ENCODE data around the gene NR6A1.

NR6A1 gene

GRCh38 chr9:124557895-124558294, 213.2 kb downstream of the NR6A1 start:
- DNase-seq, result no peak

DNA sequence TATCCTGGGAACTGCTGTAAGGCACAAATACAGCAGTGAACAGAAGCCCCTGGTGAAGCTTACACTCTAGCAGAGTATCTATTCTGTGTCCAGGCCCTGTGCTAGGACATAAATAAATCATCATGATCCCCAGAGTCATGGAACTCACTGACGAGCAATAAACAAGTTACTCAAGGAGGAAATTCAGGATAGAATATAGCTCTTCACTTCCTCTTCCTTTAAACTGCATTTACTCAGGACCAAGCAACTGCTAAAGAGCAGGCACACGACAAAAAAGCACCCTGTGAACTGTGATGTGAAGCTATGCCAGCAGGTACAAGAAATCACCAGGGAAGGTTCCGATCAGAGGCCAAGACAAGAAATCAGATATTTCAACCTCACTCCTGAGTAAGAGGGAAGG, 216.1 kb downstream of the NR6A1 start:
- no peak for DNase-seq

GRCh38 chr9:124553738-124554137, 217.4 kb downstream of the NR6A1 start:
- DNase-seq, result no peak

- DNase-seq, result no peak
Measured at GRCh38 chr9:124552273-124552605, 218.9 kb downstream of the NR6A1 start.

- DNase-seq, result peak; percentile 67
Measured at GRCh38 chr9:124551472-124552272, 219.4 kb downstream of the NR6A1 start.

- no peak for DNase-seq
Measured at GRCh38 chr9:124550072-124550471, 221.0 kb downstream of the NR6A1 start.

DNA sequence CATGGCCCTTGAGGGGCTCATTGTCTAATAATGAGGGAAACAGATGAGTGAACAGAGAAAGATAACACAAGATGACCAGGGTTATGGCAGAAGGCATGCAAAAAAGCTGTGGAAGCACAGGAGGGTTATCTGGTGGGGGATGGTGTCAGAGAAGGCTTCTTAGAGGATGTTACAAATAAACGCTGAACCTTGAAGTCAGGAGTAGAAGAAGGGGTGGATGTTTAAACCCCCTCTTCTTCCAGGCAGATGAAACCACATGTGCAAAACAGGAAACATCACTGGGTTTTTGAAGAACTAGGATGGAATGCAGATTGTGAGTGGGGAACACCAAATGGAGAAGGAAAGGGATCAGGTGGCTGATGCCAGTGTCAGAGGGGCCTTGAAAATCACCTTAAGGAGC, 222.1 kb downstream of the NR6A1 start:
- DNase-seq, result no peak

DNA sequence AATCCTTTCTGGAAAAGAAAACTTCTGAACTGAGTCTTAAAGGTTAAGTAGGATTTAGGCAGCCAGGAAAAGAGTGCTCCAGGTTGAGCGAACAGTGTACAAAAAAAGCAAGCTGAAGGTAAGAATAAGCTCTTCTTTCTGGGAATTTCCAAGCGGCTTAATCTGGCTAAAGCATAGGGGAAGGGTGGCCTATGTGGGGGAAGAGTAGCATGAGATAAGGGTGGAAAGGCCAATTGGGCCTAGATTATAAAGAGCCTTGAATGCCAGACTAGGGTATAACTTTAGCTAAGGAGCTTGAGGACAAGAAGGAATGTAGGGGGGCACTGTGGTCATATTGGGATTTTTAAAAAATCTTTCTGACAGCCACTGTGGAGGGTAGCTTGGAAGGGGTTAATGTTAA, 226.6 kb downstream of the NR6A1 start:
- DNase-seq, result no peak

- DNase-seq, result no peak
Measured at GRCh38 chr9:124541824-124542223, 229.3 kb downstream of the NR6A1 start.

GRCh38 chr9:124537926-124538325, 233.2 kb downstream of the NR6A1 start:
- DNase-seq, result no peak

GRCh38 chr9:124535846-124536245, 235.3 kb downstream of the NR6A1 start:
- no peak for DNase-seq

DNA sequence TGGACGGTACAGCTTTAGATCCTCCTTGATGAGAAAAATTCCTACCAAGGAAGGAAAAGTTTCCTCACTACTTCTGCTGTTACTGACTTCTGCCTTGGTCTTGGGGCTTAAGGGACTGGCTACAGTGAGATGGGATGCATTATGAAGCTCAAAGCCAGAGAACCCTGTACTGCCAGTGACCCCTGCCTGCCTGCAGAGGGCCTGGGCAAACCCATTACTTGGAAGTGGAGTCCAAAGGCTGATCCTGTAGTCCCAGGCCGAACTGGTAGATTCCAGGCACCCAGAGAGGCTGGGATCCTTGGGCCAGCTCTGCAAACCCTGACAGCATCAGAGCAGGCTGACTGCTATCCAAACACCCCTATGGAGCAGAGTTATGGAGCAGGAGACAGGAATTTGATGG, 238.2 kb downstream of the NR6A1 start:
- DNase-seq, result no peak

GRCh38 chr9:124531115-124531514, 240.0 kb downstream of the NR6A1 start:
- DNase-seq, result no peak

DNA sequence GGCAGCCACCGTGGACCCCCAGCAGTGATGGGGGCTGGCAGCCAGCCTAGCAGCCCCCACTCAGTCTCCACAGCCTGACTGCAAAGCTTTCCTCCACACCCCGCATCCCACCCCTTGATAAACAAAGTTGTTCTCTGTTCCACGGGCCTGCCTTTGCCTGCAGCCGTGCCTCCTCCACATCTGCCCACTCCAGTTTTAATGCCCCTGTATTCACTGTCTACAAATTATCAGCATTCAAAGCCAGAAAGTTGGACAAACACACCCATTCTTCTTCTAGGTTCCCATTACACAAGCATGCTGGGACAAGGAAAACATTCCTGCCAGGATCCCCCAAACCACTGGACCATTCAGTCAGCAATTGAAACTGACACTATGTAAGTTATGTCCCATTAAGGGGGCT, 240.9 kb downstream of the NR6A1 start:
- DNase-seq, result no peak

GRCh38 chr9:124527781-124528180, 243.3 kb downstream of the NR6A1 start:
- DNase-seq, result no peak

- no peak for DNase-seq
Measured at GRCh38 chr9:124526174-124526573, 244.9 kb downstream of the NR6A1 start.

GRCh38 chr9:124522121-124523098, 248.7 kb downstream of the NR6A1 start:
- no peak for DNase-seq

- DNase-seq, result no peak
Measured at GRCh38 chr9:124521142-124521541, 250.0 kb downstream of the NR6A1 start.

- no peak for DNase-seq
Measured at GRCh38 chr9:124520206-124520596, 250.9 kb downstream of the NR6A1 start.

DNA sequence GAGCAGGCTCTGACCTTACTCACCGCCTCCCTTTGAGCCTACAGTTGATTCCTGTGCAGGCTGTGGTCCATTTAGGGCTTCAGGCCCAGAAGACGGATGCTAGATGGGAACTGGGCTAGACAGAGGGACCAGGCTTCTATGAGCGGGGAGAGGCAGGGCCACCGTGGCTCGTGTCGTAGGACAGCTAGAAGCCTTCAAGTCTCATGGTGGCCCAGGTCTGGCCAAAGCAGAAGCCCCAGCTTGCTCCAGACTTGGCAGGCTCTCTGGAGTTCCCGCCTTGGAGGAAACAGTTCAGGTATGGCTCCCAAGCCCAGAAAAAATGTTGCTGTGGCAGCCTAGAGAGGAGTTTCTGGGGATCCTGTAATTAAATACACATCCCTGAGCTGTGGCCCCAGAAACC, 253.0 kb downstream of the NR6A1 start:
- DNase-seq, result no peak

- no peak for DNase-seq
Measured at GRCh38 chr9:124517600-124517999, 253.5 kb downstream of the NR6A1 start.

DNA sequence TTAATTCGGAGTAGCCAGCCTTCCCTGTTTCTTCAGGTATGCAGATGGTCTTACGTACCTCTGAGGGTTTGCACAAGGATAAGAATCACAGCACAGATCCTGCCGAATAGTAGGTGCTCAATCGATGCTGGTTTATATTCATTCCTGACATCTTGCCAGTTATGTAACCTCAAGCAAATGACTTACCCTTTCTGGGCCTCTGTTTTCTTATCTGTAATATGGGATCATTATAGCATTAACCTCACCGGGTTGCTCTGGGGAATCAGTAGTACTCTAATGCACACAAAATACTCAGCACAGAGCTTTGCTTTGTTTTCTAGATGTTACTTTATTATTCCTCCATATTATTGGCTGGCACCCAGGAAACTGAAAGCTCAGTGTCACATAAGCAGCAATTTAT, 256.2 kb downstream of the NR6A1 start:
- DNase-seq, result no peak

DNA sequence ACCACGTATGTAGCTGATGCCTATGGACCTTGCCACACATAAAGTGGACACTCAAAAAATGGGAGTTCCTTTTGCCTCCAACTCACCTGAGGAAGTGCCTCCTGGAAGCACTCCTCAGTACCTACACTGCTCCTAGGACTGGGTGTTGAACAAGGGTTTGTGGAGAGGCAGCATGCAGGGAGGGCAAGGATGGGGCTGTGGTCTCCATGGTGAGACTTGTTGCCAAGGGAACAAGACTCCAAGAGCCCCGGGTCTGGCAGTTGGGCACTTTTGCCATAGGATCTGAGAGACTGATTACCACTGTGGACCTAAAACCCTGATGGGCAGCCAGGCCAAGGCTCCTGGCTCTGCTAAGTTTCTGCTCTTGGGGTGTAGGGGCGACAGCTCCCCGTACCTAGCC, 257.0 kb downstream of the NR6A1 start:
- peak; percentile 18 for DNase-seq

DNA sequence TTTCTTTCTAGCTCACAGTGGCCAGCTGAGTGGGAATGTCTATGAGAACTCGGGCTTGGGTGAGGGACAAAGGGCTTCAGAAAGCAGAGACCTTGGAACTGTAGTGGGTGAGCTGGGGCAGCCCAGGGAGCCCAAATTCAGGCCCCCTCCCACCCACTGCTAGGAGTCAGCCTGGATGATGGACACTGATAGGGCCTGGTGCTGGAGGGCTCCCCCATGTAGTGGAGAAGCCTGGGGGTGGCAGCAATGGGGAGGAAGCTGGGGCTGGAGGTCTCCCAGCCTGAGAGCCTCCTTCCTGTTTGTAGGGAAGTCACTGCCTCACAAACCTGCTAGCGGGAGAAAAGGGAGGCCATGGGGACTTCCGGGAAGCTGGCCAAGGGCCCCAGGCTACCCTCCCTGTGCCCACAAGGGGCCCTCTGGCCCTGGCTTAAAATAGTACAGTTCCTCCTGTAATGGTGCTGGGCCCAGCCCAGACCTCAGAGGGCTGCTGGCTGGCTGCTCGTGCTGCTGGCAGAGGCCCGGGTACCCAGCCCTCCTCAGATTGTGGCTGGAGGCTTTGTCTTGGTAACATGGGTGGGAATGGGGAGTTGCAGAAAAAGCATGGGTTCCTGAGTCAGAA, 257.6 kb downstream of the NR6A1 start:
- peak; percentile 69 for DNase-seq

All from NCI-H69 (cell line).